ENCODE measurements around the gene IL6.
"Not testable (repeated sequence)": the region's sequence is repeated elsewhere in the genome, so short reads cannot be mapped to it uniquely, and the experiment has no call there.

Gene IL6

DNA sequence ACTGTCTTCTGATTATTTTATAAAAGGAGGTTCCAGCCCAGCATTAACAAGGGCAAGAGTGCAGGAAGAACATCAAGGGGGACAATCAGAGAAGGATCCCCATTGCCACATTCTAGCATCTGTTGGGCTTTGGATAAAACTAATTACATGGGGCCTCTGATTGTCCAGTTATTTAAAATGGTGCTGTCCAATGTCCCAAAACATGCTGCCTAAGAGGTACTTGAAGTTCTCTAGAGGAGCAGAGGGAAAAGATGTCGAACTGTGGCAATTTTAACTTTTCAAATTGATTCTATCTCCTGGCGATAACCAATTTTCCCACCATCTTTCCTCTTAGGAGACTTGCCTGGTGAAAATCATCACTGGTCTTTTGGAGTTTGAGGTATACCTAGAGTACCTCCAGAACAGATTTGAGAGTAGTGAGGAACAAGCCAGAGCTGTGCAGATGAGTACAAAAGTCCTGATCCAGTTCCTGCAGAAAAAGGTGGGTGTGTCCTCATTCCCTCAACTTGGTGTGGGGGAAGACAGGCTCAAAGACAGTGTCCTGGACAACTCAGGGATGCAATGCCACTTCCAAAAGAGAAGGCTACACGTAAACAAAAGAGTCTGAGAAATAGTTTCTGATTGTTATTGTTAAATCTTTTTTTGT is 2.3 kb downstream of the IL6 start:
- no peak for DNase-seq

DNA sequence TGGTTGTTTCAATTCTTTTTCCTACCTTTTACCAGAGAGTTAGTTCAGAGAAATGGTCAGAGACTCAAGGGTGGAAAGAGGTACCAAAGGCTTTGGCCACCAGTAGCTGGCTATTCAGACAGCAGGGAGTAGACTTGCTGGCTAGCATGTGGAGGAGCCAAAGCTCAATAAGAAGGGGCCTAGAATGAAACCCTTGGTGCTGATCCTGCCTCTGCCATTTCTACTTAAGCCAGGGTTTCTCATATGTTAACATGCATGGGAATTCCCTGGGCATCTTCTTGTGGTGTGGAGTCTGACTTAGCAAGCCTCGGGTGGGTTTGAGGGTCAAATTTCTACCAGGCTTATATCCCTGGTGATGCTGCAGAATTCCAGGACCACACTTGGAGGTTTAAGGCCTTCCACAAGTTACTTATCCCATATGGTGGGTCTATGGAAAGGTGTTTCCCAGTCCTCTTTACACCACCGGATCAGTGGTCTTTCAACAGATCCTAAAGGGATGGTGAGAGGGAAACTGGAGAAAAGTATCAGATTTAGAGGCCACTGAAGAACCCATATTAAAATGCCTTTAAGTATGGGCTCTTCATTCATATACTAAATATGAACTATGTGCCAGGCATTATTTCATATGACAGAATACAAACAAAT is 3.2 kb downstream of the IL6 start:
- DNase-seq: no peak

DNA sequence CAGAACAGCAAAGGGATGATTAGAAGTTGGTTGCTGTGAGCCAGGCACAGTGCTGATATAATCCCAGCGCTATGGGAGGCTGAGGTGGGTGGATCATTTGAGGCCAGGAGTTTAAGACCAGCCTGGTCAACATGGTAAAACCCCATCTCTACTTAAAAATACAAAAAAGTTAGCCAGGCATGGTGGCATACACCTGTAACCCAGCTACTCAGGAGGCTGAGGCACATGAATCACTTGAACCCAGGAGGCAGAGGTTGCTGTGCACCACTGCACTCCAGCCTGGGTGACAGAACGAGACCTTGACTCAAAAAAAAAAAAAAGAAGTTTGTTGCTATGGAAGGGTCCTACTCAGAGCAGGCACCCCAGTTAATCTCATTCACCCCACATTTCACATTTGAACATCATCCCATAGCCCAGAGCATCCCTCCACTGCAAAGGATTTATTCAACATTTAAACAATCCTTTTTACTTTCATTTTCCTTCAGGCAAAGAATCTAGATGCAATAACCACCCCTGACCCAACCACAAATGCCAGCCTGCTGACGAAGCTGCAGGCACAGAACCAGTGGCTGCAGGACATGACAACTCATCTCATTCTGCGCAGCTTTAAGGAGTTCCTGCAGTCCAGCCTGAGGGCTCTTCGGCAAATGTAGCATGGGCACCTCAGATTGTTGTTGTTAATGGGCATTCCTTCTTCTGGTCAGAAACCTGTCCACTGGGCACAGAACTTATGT is 4.1 kb downstream of the IL6 start:
- no peak for DNase-seq

DNA sequence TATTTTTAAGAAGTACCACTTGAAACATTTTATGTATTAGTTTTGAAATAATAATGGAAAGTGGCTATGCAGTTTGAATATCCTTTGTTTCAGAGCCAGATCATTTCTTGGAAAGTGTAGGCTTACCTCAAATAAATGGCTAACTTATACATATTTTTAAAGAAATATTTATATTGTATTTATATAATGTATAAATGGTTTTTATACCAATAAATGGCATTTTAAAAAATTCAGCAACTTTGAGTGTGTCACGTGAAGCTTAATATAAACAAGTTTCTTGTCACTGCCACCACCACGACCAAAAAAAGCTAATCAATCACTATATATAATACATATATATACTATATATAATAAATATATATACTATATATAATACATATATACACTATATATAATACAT is 4.8 kb downstream of the IL6 start:
- DNase-seq: no peak

DNA sequence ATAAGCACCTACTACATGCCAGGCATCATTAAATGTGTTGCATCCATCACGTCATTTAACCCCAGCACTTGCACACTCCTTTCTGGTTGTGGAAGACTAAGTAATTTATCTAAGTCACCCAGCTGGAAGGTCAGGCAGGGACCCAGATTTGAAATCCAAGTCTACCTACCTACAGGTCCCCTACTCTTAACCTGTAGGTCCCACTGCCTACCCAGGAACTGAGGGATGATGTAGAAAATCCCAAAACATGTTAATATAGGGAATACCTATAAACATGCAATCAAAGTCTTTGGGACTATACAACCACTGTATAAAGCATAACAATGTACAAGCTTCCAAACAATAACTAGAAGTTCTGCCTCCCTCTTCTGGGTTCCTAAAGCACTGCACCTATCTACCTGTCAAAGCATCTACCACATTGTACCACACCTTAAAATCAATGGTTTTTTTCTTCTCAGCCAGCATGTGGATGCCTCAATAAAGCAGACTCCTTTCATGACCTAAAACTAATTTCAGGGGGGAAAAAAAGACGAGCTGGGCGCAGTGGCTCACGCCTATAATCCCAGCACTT is 5.6 kb downstream of the IL6 start:
- DNase-seq: no peak

DNA sequence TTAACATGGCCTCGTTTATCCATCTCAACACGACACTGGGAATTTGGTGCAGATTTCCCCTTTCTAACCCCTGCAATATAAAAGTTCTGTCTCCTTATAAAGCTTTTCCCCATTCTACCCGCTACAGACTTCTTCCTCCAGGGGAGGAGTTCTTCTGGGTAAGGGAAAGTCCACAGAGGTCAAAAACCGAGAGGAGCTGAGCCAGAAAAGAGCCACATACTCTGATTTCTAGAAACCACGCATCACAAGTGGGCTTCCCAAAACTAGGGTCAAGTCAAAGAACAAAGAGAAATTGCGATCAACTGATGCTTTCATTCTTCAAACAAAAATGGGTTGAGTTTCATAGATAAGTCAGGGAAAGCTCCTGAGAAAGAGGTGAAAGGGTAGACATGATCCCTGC is 6.8 kb downstream of the IL6 start:
- DNase-seq: no peak

DNA sequence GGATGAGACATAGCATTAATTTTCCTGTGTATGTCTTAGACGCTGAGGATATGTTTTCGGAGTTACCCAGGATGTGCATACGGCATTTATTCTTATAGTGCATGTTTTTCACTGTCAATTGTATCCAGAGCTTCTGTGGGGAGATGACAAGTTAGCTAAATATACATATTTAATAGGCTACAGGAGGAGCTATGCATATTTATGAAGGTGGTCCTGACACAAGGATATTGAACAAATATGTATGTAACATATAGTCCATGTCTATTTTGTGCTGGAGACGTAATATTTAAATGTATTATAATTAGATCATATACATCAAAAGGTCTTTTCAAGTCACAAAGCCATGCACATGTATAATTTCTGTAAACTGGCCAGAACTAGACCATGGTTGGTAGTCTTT is 16.0 kb downstream of the IL6 start:
- DNase-seq: no peak

DNA sequence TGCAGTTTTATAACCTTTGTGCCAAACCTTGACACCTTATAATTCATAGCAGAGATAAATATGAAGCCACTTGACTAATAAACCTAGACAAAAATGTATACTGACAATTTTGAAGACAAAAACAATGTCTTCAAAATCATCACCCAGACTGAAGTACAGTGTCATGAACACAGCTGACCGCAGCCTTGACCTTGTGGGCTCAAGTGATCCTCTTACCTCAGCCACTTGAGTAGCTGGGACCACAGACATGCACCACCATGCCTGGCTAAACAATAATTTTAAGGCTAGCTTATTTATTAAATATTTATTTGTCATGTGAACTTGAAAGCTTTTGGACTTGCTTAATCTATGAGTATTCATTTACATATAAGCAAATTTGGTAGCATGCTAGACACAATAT is 24.3 kb downstream of the IL6 start:
- no peak for DNase-seq

DNA sequence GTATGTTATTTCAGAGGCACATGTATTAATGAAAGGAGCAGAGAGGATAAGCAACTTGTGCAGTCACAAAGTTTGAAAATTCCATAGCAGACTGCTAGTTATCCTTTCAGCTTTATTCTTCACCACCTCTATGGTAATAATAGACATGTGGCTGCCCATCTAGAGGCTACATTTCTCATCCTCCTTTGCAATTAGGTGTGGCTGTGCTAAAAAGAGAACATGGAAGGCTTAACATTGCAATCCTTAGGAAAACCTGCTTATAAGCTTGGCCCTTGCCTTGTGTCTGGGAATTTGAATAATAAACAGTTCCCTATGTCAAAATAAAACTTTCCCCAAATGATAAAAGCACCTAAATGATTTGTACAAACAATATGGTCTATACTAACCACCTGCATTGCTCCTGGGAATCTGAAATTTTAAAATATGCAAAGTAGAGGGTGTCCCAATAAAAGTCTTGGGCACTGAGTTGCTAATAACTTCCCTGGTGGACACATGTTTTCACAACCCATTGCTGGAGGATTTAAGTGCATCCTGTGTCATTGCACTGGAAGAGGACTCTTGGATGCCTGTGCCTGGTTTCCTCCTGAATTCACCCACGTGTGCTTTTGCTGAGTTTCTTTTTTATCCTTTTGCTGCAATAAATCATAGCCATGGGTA is 30.5 kb downstream of the IL6 start:
- DNase-seq: no peak

DNA sequence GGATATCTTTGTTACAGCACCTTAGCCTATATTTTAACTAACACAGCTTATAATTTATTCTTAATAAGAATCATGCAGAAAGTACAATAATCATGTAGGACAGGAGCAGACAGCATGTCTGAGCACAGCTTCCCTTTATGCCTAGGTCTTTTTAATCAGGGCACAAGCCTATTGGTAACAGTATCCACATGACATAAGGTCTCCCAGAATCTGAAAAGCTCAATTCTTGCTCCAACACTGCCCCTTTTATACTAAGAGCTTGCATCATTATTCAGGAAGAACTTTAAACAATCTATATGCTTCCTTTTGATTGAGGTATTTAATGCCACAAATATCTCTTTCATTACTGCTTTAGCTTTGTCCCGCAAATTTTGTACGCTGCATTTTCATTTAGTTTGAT is 31.6 kb downstream of the IL6 start:
- no peak for DNase-seq

DNA sequence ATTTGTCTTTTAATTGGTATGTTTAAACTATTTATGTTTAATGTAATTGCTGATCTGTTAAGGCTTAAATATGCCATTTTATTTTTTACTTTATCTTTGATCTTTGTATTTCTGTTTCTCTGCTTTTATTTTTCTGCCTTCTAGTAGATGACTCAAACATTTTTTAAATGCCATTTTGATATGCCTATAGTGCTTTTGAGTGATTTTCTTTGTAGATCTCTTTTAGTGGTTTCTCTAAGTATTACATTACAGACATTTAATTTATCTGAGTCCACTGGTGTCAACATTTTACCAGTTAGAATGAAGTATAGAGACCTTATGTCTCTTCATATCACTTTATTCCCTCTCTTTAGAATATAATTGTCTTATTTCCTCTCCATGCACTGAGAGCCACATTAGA is 32.7 kb downstream of the IL6 start:
- DNase-seq: no peak

DNA sequence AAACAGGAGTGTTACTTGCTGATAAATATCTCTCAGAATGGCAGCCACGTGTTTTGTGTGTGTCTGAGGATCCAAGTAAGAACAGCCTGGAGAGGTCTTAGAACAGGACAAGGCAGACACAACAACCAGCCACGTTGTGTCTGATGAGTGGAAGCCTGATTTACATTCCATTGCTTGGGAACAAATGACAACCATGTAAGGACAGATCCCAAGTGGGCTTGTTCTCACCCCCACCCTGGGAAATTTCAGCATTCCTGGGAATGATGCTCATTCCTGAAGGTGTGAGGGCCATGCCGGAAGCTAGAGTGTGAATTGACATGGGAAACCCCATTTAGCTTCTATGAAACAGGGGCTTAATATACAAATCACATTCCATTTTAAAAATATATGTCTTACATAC is 35.9 kb downstream of the IL6 start:
- DNase-seq: no peak

DNA sequence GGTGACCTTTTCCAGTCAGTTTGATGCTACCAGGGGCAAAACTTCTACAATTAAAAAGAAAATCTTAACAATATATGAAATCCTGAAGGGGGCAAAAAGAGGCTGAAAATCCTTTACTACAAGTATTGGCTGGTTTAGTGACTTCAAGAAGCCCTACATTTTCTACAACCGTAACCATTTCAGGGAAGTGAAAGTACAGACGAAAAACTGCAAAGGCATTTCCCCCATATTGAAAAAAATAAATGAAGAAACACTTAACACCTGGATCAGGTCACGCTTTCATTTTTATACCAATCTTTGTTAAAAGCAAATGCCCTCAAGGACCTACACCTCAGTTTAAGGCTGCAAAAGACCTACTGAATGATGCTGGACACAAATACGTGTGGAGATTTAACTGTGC is 38.6 kb downstream of the IL6 start:
- no peak for DNase-seq

DNA sequence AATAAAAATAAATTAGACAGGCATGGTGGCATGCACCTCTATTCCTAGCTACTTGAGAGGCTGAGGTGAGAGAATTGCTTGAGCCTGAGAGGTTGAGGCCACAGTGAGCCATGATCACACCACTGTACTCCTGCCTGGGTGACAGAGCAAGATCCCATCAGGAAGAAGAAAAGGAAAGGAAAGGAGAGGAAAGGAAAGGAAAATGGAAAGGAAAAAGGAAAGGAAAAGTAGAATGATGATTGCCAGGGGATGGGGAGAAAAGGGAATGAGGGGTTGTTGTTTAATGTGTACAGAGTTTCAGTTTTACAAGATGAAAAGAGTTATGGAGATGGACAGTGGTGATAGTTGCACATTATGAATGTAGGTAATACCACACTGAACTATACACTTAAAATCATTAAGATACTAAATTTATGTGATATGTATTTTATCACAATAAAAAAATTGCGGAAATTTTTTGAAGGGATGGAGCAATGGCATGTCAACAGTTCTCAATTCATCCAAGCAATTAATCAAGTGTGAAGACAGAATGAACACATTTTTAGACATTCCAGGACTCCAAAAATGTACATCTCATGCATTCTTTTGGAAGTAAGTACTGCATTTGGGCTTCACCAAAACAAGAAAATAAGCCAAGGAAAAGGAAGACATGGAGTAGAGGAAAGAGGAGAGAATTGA is 44.3 kb downstream of the IL6 start:
- DNase-seq: no peak

DNA sequence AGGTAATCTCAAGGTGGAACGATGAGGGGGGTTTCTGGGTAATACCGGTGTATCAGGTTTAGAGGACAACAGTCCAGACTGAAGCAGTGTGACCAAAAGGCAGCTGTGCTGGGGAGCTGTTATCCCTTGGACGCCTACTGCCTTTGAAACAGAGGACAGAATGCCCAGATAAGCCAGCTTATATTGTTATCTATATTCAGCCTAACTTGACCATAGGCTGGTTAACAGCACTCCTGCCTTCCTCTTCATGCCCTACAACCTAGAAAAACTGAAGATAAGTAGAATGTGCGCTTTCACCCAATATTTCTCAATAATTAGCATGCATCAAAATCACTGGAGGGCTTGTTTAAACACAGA is 44.9 kb downstream of the IL6 start:
- no peak for DNase-seq

DNA sequence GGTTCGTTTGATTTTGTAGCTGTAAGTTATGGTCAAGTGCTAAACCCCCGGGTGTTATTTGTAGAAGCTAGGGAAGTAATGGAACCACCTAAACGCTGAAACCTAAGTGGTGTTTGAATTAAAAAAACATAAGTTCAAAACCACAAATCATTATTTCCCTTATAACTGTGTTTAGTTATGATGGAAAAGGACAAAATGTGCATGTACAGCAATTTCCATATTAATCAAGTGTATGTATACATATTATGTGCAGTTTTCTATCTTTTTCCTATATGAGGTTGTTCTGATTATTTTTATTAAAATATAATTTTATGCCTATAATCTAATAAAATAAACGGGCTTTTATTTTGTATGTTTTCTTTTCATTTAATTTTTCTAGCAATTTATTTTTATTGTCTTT is 45.9 kb downstream of the IL6 start:
- DNase-seq: no peak

DNA sequence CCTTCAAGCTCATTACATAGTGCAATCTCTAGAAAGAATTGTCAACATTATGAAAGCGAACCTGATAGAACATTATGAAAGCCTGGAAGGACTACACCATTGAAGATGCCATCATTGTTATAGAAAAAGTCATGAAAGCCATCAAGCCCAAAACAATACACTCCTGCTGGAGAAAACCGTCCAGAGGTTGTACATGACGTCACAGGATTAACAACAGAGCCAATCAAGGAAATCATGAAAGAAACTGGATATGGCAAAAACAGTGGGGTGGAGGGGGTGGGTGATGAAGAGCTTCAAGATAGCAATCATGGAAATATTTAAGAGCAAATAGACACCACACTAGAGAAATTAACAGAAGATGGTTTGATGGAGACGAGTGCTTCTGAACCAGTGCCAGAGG is 50.0 kb downstream of the IL6 start:
- DNase-seq: no peak

DNA sequence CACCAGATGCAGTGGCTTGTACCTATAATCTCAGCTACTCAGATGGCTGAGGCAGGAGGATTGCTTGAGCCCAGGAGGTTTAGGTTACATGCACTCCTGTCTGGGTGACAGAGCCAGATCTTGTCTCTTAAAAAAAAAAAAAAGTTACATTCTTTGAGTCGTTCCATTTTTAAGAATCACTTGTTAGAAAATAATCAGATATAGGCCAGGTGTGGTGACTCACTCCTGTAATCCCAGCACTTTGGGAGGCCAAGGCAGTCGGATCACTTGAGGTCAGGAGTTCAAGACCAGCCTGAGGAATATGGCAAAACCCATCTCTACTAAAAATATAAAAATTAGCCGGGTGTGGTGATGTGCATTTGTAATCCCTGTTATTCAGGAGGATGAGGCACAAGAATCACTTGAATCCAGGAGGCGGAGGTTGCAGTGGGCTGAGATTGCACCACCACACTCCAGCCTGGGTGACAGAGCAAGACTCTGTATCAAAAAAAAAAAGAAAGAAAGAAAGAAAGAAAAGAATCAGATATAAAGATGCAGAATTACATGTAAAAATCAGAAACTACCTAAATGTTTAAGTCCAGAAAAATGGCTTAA is 52.8 kb downstream of the IL6 start:
- DNase-seq: not testable (repeated sequence)

DNA sequence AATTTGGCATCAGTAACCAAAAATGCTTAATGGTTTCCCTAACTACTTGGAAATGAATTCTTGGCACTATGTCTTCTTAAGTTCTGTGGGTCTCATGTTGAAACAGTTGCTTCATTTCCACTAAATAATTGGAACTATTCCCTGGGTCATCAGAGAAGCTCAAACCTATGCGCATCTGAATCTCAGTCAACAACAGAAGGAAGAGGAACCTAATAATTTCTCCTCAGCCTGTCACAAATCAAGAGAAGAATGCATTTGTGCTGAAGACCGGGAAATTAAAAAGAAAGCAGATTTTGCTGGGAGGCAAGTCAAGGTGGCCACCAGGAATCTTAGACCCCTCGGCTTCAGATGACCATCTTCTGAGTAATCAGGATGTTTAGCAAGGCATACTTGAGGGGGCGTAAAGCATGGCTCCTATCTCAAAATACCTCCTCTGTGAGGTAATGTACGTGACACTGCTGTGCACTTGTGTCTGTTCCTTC is 54.3 kb downstream of the IL6 start:
- no peak for DNase-seq

Measured in DMS79 treated with DMSO at 0.1 percent for 48 hours (cell line).